GM23338 (cell line): ENCODE measurements around the gene LRRC17. TPM values are rescaled to one million over a fixed set of nuclear protein-coding genes. Genes with fewer than 3 reads are reported as not detected.

Source experiments
- ATAC-seq: fragments of 200-7000 bp; cut with Tn5 transposase; 3 replicates; pipeline ENCODE4 v1.9.1; 2020
- DNase-seq: peaks from one replicate; pipeline ENCODE4 v3.0.0-alpha.2; 2015; ENCODE audit warnings: low spot score
- H2AFZ ChIP-seq: fragments of 200-600 bp; sonication (generic); 2 replicates; pipeline ENCODE4 v1.8.0; 2016; ENCODE audit warnings: antibody characterized with exemption, mild to moderate bottlenecking, moderate library complexity
- H3F3A ChIP-seq: fragments of 200-600 bp; sonication (generic); replicated peaks from 2 replicates; pipeline ENCODE4 v1.8.0; 2017; ENCODE audit warnings: antibody characterized with exemption, mixed run types, low read depth
- H3K27ac ChIP-seq: fragments of 200-600 bp; sonication (generic); 2 replicates; pipeline ENCODE4 v1.6.1; 2016; ENCODE audit warnings: low read depth
- H3K27me3 ChIP-seq: fragments of 200-600 bp; sonication (generic); 2 replicates; pipeline ENCODE4 v1.8.0; 2016; ENCODE audit warnings: mild to moderate bottlenecking, mixed run types, moderate library complexity; ENCODE audit not compliant: insufficient read depth
- H3K36me3 ChIP-seq: fragments of 200-600 bp; sonication (generic); 2 replicates; pipeline ENCODE4 v1.8.0; 2016; ENCODE audit warnings: mild to moderate bottlenecking; ENCODE audit not compliant: insufficient read depth
- H3K4me1 ChIP-seq: fragments of 200-600 bp; sonication (generic); 2 replicates; pipeline ENCODE4 v1.8.0; 2016; ENCODE audit warnings: mild to moderate bottlenecking, moderate library complexity; ENCODE audit not compliant: insufficient read depth
- H3K4me2 ChIP-seq: fragments of 200-600 bp; sonication (generic); 2 replicates; pipeline ENCODE4 v1.7.1; 2017; ENCODE audit warnings: mixed run types
- H3K4me3 ChIP-seq: fragments of 200-600 bp; sonication (generic); 2 replicates; pipeline ENCODE4 v1.6.1; 2016; ENCODE audit warnings: mixed run types
- H3K79me2 ChIP-seq: fragments of 200-600 bp; sonication (generic); replicated peaks from 2 replicates; pipeline ENCODE4 v1.8.0; 2017; ENCODE audit warnings: mild to moderate bottlenecking; ENCODE audit not compliant: insufficient read depth
- H3K9me2 ChIP-seq: fragments of 200-600 bp; sonication (generic); 2 replicates; pipeline ENCODE4 v1.8.0; 2017; ENCODE audit not compliant: insufficient read depth
- H4K20me1 ChIP-seq: fragments of 200-600 bp; sonication (generic); replicated peaks from 2 replicates; pipeline ENCODE4 v1.8.0; 2017; ENCODE audit warnings: mild to moderate bottlenecking; ENCODE audit not compliant: insufficient read depth
- H3K27ac Mint-ChIP-seq: 2 replicates; pipeline ENCODE4 v1.8.0; 2020; ENCODE audit warnings: inconsistent platforms, mild to moderate bottlenecking, moderate library complexity, mixed read lengths
- H3K27me3 Mint-ChIP-seq: 3 replicates; pipeline ENCODE4 v1.8.0; 2022; ENCODE audit warnings: low read depth, mild to moderate bottlenecking, moderate library complexity, mixed read lengths, inconsistent platforms; ENCODE audit not compliant: insufficient read depth, poor library complexity
- H3K36me3 Mint-ChIP-seq: 3 replicates; pipeline ENCODE4 v1.8.0; 2021; ENCODE audit warnings: low read depth, mild to moderate bottlenecking, inconsistent platforms, moderate library complexity, mixed read lengths
- H3K4me1 Mint-ChIP-seq: 3 replicates; pipeline ENCODE4 v1.8.0; 2020; ENCODE audit warnings: mild to moderate bottlenecking, inconsistent platforms, mixed read lengths
- H3K4me3 Mint-ChIP-seq: 3 replicates; pipeline ENCODE4 v1.8.0; 2021; ENCODE audit warnings: moderate library complexity, mild to moderate bottlenecking, inconsistent platforms, mixed read lengths
- H3K9me3 Mint-ChIP-seq: 3 replicates; pipeline ENCODE4 v1.8.0; 2020; ENCODE audit warnings: moderate library complexity, mild to moderate bottlenecking, inconsistent platforms, mixed read lengths
- CREB1 ChIP-seq: fragments of 250-450 bp; sonication (Bioruptor Pico); IDR thresholded peaks from 2 replicates; pipeline ENCODE4 v1.5.0; 2020; ENCODE audit warnings: low read depth, mild to moderate bottlenecking, moderate library complexity
- CTCF ChIP-seq, 2 experiments: fragments of 200-600 bp in 1 of 2; sonication (generic) in 1 of 2; conservative IDR thresholded peaks; 2 replicates each; pipeline versions ENCODE4 v1.5.1 to v1.6.1; 2016 to 2017; ENCODE audit warnings: antibody characterized with exemption in 2 of 2, low read depth in 2 of 2, mild to moderate bottlenecking in 2 of 2, moderate library complexity in 1 of 2
- ETS1 ChIP-seq: IDR thresholded peaks from 2 replicates; pipeline ENCODE4 v1.6.1; 2016; ENCODE audit warnings: antibody characterized with exemption
- EZH2phosphoT487 ChIP-seq: fragments of 200-600 bp; sonication (generic); IDR thresholded peaks from one replicate; pipeline ENCODE4 v1.8.1; 2018; ENCODE audit warnings: antibody characterized with exemption; ENCODE audit not compliant: unreplicated experiment
- JUNB ChIP-seq: IDR thresholded peaks from one replicate; pipeline ENCODE4 v1.6.1; 2016; ENCODE audit warnings: antibody characterized with exemption; ENCODE audit not compliant: unreplicated experiment
- POLR2AphosphoS5 ChIP-seq: IDR thresholded peaks from 2 replicates; pipeline ENCODE4 v1.6.1; 2016; ENCODE audit warnings: antibody characterized with exemption, low read depth
- STAT1 ChIP-seq: IDR thresholded peaks from one replicate; pipeline ENCODE4 v1.6.1; 2016; ENCODE audit warnings: antibody characterized with exemption; ENCODE audit not compliant: unreplicated experiment
- ZNF114 ChIP-seq: fragments of 250-450 bp; sonication (Bioruptor Pico); IDR thresholded peaks from 2 replicates; pipeline ENCODE4 v1.5.0; 2020; ENCODE audit warnings: mild to moderate bottlenecking, moderate library complexity
- ZNF331 ChIP-seq: fragments of 250-450 bp; sonication (Bioruptor Pico); IDR thresholded peaks from 2 replicates; pipeline ENCODE4 v1.5.0; 2020; ENCODE audit warnings: low read depth, mild to moderate bottlenecking, moderate library complexity
- ZNF462 ChIP-seq: fragments of 250-450 bp; sonication (Bioruptor Pico); IDR thresholded peaks from 2 replicates; pipeline ENCODE4 v1.5.0; 2020; ENCODE audit warnings: mild to moderate bottlenecking, moderate library complexity
- polyA plus RNA-seq: library from polyadenylated mRNA; unstranded; fragments of >200 nt; fragmentation: Nextera tagmentation; extraction: Ambion mirVana; gene quantifications from 2 replicates; pipeline ENCODE4 v1.2.1, GENCODE V29; 2016
- total RNA-seq: library from RNA; depleted of rRNA; stranded (reverse); fragments of >200 nt; shearing (Covaris generic); gene quantifications from 2 replicates; pipeline ENCODE4 v1.2.3, GENCODE V29; 2014

The LRRC17 gene
- total and polyA plus RNA-seq, 2 experiments from 2014 or later = 2.8 to 3.1 TPM

- no peak for ATAC-seq
- Histone ChIP-seq H3K79me2 (no peaks in the 10 kb centered on the region), H3K27me3 (no peaks in the 10 kb centered on the region), H3K4me1 (no peaks in the 10 kb centered on the region), H4K20me1 (no peaks in the 10 kb centered on the region), H3K4me3 (no peak overlapping the region), H3K4me2 (no peak overlapping the region), H3K9me2 (no peaks in the 10 kb centered on the region), H2AFZ (no peak overlapping the region), H3K36me3 (no peaks in the 10 kb centered on the region), H3K27ac (no peak overlapping the region), H3F3A (no peaks in the 10 kb centered on the region)
- Mint-ChIP-seq H3K36me3 (no peaks in the 10 kb centered on the region), H3K27me3 (peaks cover under 1% of the 10 kb centered on the region), H3K4me3 (no peak overlapping the region), H3K4me1 (no peaks in the 10 kb centered on the region), H3K27ac (no peak overlapping the region), H3K9me3 (no peaks in the 10 kb centered on the region)
- TF ChIP-seq STAT1 (no peak), CREB1 (CRISPR knock-in tag) (no peak), ZNF331 (CRISPR knock-in tag) (no peak), CTCF (conservative IDR thresholded peaks at IDR 0.05; ENCODE audit: low read depth in 2 of 2) (no peak), ZNF114 (CRISPR knock-in tag) (no peak), ZNF462 (CRISPR knock-in tag) (no peak), JUNB (no peak), POLR2AphosphoS5 (no peak), ETS1 (no peak), EZH2phosphoT487 (no peak)
- no peak for DNase-seq
Observed at GRCh38 chr7:102888561-102889233, 24.1 kb upstream of the LRRC17 start.
